Esophagus squamous epithelium (tissue), 4 donors: Measurements from ENCODE around the gene JPH4.

ENCODE experiments used
- CTCF ChIP-seq, 6 experiments: fragments of 450-650 bp in 4 of 6; fragments of 200-600 bp in 2 of 6; sonication (generic) in 2 of 6; IDR thresholded peaks; one replicate each; pipeline ENCODE4 v1.5.1; 2016 to 2019; ENCODE audit warnings: antibody characterized with exemption in 6 of 6, mild to moderate bottlenecking in 4 of 6, moderate library complexity in 4 of 6
- POLR2A ChIP-seq, 4 donors: fragments of 450-650 bp; IDR thresholded peaks; one replicate each; pipeline ENCODE4 v1.6.1; 2017; ENCODE audit warnings: antibody characterized with exemption in 4 of 4, mild to moderate bottlenecking in 4 of 4, moderate library complexity in 3 of 4

- no peak for TF ChIP-seq CTCF (IDR thresholded peaks at IDR 0.05)
- TF ChIP-seq POLR2A (IDR thresholded peaks at IDR 0.05), result no peak
These were observed 12.3 kb downstream of the JPH4 start for GRCh38 chr14:23566112-23566777.
